ENCODE data around the gene TUT7.

Gene TUT7

DNA sequence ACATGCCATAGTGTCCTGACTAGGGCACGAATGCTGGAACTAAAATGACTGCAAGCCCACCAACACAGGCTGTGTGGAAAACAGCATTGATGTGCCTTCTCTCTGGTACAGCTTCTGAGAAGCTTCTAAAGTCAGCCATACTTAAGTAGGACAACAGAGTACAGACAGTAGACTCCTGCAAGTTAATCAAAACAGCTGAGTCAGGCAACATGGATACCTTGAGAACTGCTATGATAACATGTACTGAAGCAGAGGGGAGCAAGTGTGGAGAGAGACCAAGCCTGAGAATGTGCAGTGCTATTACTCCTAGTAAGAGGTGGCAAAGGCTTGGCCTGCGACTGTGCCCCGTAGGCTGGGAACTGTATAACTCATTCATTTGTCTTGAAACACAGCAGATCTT lies 74.4 kb downstream of the TUT7 start:
- TF ChIP-seq, protein P1, sequence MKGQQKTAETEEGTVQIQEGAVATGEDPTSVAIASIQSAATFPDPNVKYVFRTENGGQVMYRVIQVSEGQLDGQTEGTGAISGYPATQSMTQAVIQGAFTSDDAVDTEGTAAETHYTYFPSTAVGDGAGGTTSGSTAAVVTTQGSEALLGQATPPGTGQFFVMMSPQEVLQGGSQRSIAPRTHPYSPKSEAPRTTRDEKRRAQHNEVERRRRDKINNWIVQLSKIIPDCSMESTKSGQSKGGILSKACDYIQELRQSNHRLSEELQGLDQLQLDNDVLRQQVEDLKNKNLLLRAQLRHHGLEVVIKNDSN (IDR thresholded peaks at IDR 0.05), result no peak
- TF ChIP-seq TCF12 (IDR thresholded peaks at IDR 0.05; ENCODE audit: low read depth), result no peak
- TF ChIP-seq, protein P2, sequence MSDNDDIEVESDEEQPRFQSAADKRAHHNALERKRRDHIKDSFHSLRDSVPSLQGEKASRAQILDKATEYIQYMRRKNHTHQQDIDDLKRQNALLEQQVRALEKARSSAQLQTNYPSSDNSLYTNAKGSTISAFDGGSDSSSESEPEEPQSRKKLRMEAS (IDR thresholded peaks at IDR 0.05), result no peak
- no peak for TF ChIP-seq TEAD4 (IDR thresholded peaks at IDR 0.05)
- TF ChIP-seq YY1 (IDR thresholded peaks at IDR 0.05; ENCODE audit: low read depth), result no peak
- no peak for TF ChIP-seq EGR1 (IDR thresholded peaks at IDR 0.05)
- no peak for TF ChIP-seq EP300 (IDR thresholded peaks at IDR 0.05; ENCODE audit: borderline replicate concordance)
- TF ChIP-seq CREB1 (IDR thresholded peaks at IDR 0.05; ENCODE audit: low read depth), result no peak
- TF ChIP-seq CEBPB (IDR thresholded peaks at IDR 0.05), result no peak
- TF ChIP-seq, protein P3, sequence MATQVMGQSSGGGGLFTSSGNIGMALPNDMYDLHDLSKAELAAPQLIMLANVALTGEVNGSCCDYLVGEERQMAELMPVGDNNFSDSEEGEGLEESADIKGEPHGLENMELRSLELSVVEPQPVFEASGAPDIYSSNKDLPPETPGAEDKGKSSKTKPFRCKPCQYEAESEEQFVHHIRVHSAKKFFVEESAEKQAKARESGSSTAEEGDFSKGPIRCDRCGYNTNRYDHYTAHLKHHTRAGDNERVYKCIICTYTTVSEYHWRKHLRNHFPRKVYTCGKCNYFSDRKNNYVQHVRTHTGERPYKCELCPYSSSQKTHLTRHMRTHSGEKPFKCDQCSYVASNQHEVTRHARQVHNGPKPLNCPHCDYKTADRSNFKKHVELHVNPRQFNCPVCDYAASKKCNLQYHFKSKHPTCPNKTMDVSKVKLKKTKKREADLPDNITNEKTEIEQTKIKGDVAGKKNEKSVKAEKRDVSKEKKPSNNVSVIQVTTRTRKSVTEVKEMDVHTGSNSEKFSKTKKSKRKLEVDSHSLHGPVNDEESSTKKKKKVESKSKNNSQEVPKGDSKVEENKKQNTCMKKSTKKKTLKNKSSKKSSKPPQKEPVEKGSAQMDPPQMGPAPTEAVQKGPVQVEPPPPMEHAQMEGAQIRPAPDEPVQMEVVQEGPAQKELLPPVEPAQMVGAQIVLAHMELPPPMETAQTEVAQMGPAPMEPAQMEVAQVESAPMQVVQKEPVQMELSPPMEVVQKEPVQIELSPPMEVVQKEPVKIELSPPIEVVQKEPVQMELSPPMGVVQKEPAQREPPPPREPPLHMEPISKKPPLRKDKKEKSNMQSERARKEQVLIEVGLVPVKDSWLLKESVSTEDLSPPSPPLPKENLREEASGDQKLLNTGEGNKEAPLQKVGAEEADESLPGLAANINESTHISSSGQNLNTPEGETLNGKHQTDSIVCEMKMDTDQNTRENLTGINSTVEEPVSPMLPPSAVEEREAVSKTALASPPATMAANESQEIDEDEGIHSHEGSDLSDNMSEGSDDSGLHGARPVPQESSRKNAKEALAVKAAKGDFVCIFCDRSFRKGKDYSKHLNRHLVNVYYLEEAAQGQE (IDR thresholded peaks at IDR 0.05; ENCODE audit: low read depth), result no peak
- no peak for TF ChIP-seq NFIC (IDR thresholded peaks at IDR 0.05)
- no peak for TF ChIP-seq FOXM1 (IDR thresholded peaks at IDR 0.05; ENCODE audit: borderline replicate concordance, low read depth)
- no peak for TF ChIP-seq TAF1 (IDR thresholded peaks at IDR 0.05; ENCODE audit: low read depth)
- TF ChIP-seq RAD21 (IDR thresholded peaks at IDR 0.05; ENCODE audit: low read depth), result no peak
- no peak for TF ChIP-seq ZBTB7A (IDR thresholded peaks at IDR 0.05; ENCODE audit: low read depth)

DNA sequence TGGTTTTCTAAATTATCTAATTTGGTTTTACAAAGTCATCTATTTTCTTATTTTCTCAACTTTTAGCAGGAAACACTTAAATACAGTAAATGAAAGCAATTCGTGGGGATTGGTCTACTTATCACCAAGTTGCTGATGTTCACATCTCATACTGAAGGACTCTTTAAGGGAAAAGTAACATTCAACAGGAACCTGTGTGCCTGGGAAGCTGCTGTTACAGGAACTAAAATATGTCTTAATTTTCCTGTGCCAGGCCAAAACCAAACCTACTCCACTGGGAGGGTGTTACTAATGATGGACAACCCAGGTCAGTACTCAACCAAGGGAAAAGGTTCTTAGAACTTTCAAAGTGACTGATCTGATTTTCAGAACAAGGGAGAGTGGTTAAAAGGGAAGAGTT lies 77.1 kb downstream of the TUT7 start:
- TF ChIP-seq EP300 (IDR thresholded peaks at IDR 0.05; ENCODE audit: borderline replicate concordance) (no peak), TAF1 (IDR thresholded peaks at IDR 0.05; ENCODE audit: low read depth) (no peak), TEAD4 (IDR thresholded peaks at IDR 0.05) (no peak), EGR1 (IDR thresholded peaks at IDR 0.05) (no peak), CEBPB (IDR thresholded peaks at IDR 0.05) (no peak), CREB1 (IDR thresholded peaks at IDR 0.05; ENCODE audit: low read depth) (no peak)
- TF ChIP-seq, protein P3 (IDR thresholded peaks at IDR 0.05; ENCODE audit: low read depth), result no peak

DNA sequence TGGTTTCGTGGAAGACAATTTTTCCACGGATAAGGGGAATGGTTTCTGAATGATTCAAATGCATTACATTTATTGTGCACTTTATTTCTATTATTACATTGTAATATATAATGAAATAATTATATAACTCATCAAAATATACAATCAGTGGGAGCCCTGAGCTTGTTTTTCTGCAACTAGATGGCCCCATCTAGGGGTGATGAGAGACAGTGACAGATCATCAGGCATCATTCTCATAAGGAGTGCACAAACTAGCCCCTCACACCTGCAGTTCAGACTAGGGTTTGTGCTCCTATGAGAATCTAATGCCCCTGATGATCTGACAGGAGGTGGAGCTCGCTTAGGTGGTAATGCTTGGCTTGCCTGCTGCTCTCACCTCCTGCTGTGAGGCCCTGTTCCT lies 78.2 kb downstream of the TUT7 start:
- TF ChIP-seq YY1 (IDR thresholded peaks at IDR 0.05; ENCODE audit: low read depth) (no peak), NFIC (IDR thresholded peaks at IDR 0.05) (no peak), TCF12 (IDR thresholded peaks at IDR 0.05; ENCODE audit: low read depth) (no peak), TEAD4 (IDR thresholded peaks at IDR 0.05) (no peak), RAD21 (IDR thresholded peaks at IDR 0.05; ENCODE audit: low read depth) (no peak), CEBPB (IDR thresholded peaks at IDR 0.05) (no peak), TAF1 (IDR thresholded peaks at IDR 0.05; ENCODE audit: low read depth) (no peak), EP300 (IDR thresholded peaks at IDR 0.05; ENCODE audit: borderline replicate concordance) (no peak), EGR1 (IDR thresholded peaks at IDR 0.05) (no peak), CREB1 (IDR thresholded peaks at IDR 0.05; ENCODE audit: low read depth) (no peak), ZBTB7A (IDR thresholded peaks at IDR 0.05; ENCODE audit: low read depth) (no peak), FOXM1 (IDR thresholded peaks at IDR 0.05; ENCODE audit: borderline replicate concordance, low read depth) (no peak)
- TF ChIP-seq, protein P1 (IDR thresholded peaks at IDR 0.05), result no peak
- TF ChIP-seq, protein P2 (IDR thresholded peaks at IDR 0.05), result no peak
- TF ChIP-seq, protein P3 (IDR thresholded peaks at IDR 0.05; ENCODE audit: low read depth), result no peak

DNA sequence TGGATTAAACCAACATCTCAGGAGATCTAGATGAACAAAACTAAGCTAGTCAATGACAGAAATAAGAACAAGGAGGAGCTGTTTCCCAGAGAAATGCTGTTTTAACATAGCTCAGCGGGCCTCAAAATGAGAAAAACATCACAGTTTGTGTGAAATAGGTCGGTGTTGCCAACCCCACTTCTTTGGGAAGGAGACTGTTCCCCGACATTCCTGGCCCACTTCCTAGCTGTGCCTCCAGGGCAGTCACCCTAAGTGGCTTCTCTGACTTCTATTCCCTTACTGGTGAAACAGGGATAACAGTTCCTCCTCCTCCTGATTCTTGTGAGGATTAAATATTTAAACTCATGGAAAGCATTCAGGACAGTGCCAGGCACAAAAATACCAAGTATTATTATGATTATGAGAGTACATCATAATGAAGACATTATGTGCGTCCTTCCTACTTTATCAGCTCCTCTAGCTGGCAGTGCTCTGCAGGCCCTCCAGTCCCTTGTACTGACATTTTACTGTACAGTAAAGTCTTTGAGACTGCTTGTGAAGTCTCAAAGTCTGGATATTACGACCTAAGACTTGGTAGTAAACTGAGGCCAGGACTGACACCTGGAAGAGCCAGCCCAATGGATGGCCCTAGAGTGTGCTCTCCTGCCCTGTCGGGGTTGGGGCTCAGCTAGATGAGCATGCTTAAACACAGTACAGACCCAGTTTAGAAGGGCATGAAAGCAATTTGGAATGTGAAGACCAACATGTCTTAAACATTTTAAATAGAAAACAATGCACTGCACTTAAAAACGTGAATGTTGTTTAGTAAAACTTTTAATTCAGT lies 79.2 kb downstream of the TUT7 start:
- TF ChIP-seq, protein P3 (IDR thresholded peaks at IDR 0.05; ENCODE audit: low read depth), result no peak
- TF ChIP-seq TAF1 (IDR thresholded peaks at IDR 0.05; ENCODE audit: low read depth) (no peak), CEBPB (IDR thresholded peaks at IDR 0.05) (no peak), CREB1 (IDR thresholded peaks at IDR 0.05; ENCODE audit: low read depth) (no peak)
